ENCODE results near the gene HECTD1.

Gene HECTD1

DNA sequence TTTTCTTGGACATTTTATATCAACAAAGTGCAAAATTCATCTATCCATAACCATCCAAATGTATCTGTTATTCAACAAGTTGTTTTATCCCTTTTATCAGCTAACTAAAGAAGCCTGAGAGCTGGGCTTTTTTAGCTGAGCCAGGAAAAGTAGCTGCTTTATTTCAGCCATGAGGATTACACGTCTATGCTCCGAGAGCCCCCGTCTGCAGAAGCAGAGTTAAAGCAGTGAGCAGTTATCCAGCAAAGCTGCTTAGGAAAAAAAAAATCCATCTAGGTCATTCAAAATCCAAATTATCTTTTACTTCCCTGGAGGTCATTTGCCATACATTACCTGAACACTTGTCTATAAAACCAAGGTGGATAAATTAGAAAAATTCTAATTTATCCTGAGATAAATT is 15.7 kb upstream of the HECTD1 start:
- TF ChIP-seq, protein P1, sequence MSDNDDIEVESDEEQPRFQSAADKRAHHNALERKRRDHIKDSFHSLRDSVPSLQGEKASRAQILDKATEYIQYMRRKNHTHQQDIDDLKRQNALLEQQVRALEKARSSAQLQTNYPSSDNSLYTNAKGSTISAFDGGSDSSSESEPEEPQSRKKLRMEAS (IDR thresholded peaks at IDR 0.05): no peak
- TF ChIP-seq EGR1 (IDR thresholded peaks at IDR 0.05): no peak
- TF ChIP-seq RAD21 (IDR thresholded peaks at IDR 0.05; ENCODE audit: low read depth): no peak
- TF ChIP-seq CREB1 (IDR thresholded peaks at IDR 0.05; ENCODE audit: low read depth): no peak
- no peak for TF ChIP-seq TCF12 (IDR thresholded peaks at IDR 0.05; ENCODE audit: low read depth)
- no peak for TF ChIP-seq CEBPB (IDR thresholded peaks at IDR 0.05)
- no peak for TF ChIP-seq NFIC (IDR thresholded peaks at IDR 0.05)
- no peak for TF ChIP-seq FOXM1 (IDR thresholded peaks at IDR 0.05; ENCODE audit: borderline replicate concordance, low read depth)
- no peak for TF ChIP-seq TAF1 (IDR thresholded peaks at IDR 0.05; ENCODE audit: low read depth)
- TF ChIP-seq, protein P2, sequence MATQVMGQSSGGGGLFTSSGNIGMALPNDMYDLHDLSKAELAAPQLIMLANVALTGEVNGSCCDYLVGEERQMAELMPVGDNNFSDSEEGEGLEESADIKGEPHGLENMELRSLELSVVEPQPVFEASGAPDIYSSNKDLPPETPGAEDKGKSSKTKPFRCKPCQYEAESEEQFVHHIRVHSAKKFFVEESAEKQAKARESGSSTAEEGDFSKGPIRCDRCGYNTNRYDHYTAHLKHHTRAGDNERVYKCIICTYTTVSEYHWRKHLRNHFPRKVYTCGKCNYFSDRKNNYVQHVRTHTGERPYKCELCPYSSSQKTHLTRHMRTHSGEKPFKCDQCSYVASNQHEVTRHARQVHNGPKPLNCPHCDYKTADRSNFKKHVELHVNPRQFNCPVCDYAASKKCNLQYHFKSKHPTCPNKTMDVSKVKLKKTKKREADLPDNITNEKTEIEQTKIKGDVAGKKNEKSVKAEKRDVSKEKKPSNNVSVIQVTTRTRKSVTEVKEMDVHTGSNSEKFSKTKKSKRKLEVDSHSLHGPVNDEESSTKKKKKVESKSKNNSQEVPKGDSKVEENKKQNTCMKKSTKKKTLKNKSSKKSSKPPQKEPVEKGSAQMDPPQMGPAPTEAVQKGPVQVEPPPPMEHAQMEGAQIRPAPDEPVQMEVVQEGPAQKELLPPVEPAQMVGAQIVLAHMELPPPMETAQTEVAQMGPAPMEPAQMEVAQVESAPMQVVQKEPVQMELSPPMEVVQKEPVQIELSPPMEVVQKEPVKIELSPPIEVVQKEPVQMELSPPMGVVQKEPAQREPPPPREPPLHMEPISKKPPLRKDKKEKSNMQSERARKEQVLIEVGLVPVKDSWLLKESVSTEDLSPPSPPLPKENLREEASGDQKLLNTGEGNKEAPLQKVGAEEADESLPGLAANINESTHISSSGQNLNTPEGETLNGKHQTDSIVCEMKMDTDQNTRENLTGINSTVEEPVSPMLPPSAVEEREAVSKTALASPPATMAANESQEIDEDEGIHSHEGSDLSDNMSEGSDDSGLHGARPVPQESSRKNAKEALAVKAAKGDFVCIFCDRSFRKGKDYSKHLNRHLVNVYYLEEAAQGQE (IDR thresholded peaks at IDR 0.05; ENCODE audit: low read depth): no peak

- TF ChIP-seq EGR1 (IDR thresholded peaks at IDR 0.05) (no peak), USF1 (IDR thresholded peaks at IDR 0.05) (no peak), CEBPB (IDR thresholded peaks at IDR 0.05) (no peak), CREB1 (IDR thresholded peaks at IDR 0.05; ENCODE audit: low read depth) (no peak), NFIC (IDR thresholded peaks at IDR 0.05) (no peak), TAF1 (IDR thresholded peaks at IDR 0.05; ENCODE audit: low read depth) (no peak), EP300 (IDR thresholded peaks at IDR 0.05; ENCODE audit: borderline replicate concordance) (no peak), YY1 (IDR thresholded peaks at IDR 0.05; ENCODE audit: low read depth) (no peak)
- TF ChIP-seq, protein P1 (IDR thresholded peaks at IDR 0.05): no peak
Measured at GRCh38 chr14:31222834-31223233, 15.2 kb upstream of the HECTD1 start.

DNA sequence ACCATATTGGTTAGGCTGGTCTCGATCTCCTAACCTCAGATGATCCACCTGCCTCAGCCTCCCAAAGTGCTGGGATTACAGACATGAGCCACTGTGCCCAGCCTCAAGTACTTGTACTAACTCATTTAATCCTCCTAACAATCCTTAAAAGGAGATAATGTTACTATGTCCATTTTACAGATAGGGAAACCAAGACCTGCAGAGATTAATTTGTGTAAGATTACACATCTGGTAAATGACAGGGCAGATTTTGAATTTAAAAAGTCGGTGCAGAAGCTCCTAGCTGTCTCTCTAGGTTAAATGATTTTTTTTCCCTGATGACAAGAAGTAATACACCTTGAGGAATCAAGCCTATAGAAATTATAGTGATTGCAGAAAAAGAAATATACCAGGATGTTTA is 13.7 kb upstream of the HECTD1 start:
- TF ChIP-seq EGR1 (IDR thresholded peaks at IDR 0.05) (no peak), EP300 (IDR thresholded peaks at IDR 0.05; ENCODE audit: borderline replicate concordance) (no peak), TAF1 (IDR thresholded peaks at IDR 0.05; ENCODE audit: low read depth) (no peak), CREB1 (IDR thresholded peaks at IDR 0.05; ENCODE audit: low read depth) (no peak), FOXM1 (IDR thresholded peaks at IDR 0.05; ENCODE audit: borderline replicate concordance, low read depth) (no peak), RAD21 (IDR thresholded peaks at IDR 0.05; ENCODE audit: low read depth) (no peak), NFIC (IDR thresholded peaks at IDR 0.05) (no peak), USF1 (IDR thresholded peaks at IDR 0.05) (no peak), ZBTB7A (IDR thresholded peaks at IDR 0.05; ENCODE audit: low read depth) (no peak), TEAD4 (IDR thresholded peaks at IDR 0.05) (no peak), YY1 (IDR thresholded peaks at IDR 0.05; ENCODE audit: low read depth) (no peak), TCF12 (IDR thresholded peaks at IDR 0.05; ENCODE audit: low read depth) (no peak), CEBPB (IDR thresholded peaks at IDR 0.05) (no peak)
- TF ChIP-seq, protein P1 (IDR thresholded peaks at IDR 0.05): no peak
- TF ChIP-seq, protein P2 (IDR thresholded peaks at IDR 0.05; ENCODE audit: low read depth): no peak

- TF ChIP-seq EGR1 (IDR thresholded peaks at IDR 0.05) (no peak), YY1 (IDR thresholded peaks at IDR 0.05; ENCODE audit: low read depth) (no peak), USF1 (IDR thresholded peaks at IDR 0.05) (no peak), TAF1 (IDR thresholded peaks at IDR 0.05; ENCODE audit: low read depth) (no peak), RAD21 (IDR thresholded peaks at IDR 0.05; ENCODE audit: low read depth) (no peak), NFIC (IDR thresholded peaks at IDR 0.05) (no peak)
- TF ChIP-seq, protein P2 (IDR thresholded peaks at IDR 0.05; ENCODE audit: low read depth): no peak
Measured at GRCh38 chr14:31219169-31219568, 11.6 kb upstream of the HECTD1 start.
